ENCODE results near the gene CD200R1. TPM values are rescaled to one million over a fixed set of nuclear protein-coding genes. Genes with fewer than 3 reads are reported as not detected.

Gene CD200R1
- total and polyA plus RNA-seq, 9 of the 15 experiments (the other 6 are each of a cell fraction or from before 2014, with no cell fraction given), result 0.04 to 0.23 (median 0.09) TPM; not detected in 5

- Histone ChIP-seq H3K79me2 (ENCODE audit: control insufficient read depth, insufficient read depth, low read length) (peaks cover 37% of the 10 kb centered on the region), H3K9me1 (ENCODE audit: control insufficient read depth, insufficient read depth, low read length) (no peaks in the 10 kb centered on the region), H3K27me3 (ENCODE audit: control insufficient read depth in 2 of 2, insufficient read depth in 2 of 2, low read length in 2 of 2) (no peaks in the 10 kb centered on the region), H3K9me3 (replicated peaks; ENCODE audit: control insufficient read depth, insufficient read depth, low read depth, low read length) (no peaks in the 10 kb centered on the region), H4K20me1 (replicated peaks; ENCODE audit: control insufficient read depth, insufficient read depth, low read length) (no peaks in the 10 kb centered on the region), H3K9ac (ENCODE audit: insufficient read depth in 1 of 2, low read depth in 2 of 2, low read length in 2 of 2) (no peak overlapping the region), H2AFZ (ENCODE audit: low read depth, low read length) (no peak overlapping the region), H3K4me3 (no peak overlapping the region), H3K4me2 (ENCODE audit: insufficient read depth, low read length) (no peak overlapping the region), H3K36me3 (ENCODE audit: control insufficient read depth, insufficient read depth, low read length) (peaks cover 46% of the 10 kb centered on the region), H3K4me1 (replicated peaks in 1 of 2; ENCODE audit: control insufficient read depth in 2 of 2, insufficient read depth in 2 of 2, low read length in 2 of 2) (no peaks in the 10 kb centered on the region), H3K27ac (ENCODE audit: extremely low read depth, low read depth, low read length) (no peak overlapping the region)
- no peak for FAIRE-seq
- BruUV-seq (replicated peaks), result no TSS peak
- ChIA-PET CTCF (ENCODE audit: low intra/inter-chr PET ratio) (no interaction called here), POLR2A (no interaction called here)
- DNase-seq (ENCODE audit: extremely low read depth in 1 of 4, low spot score in 3 of 4), result no peak
- ATAC-seq, result no peak
- 94% methylated on average over 4 of the region's 4 CpGs for WGBS (ENCODE audit: insufficient coverage, low coverage, missing lambda C conversion rate)
- intact Hi-C loops (cut with micrococcal nuclease), result no loop called here
- no peak for TF ChIP-seq CEBPG (CRISPR knock-in tag; IDR thresholded peaks at IDR 0.05)
- peak in 1 of 2 experiments; percentile 53; a peak in 2 of 4 replicates for TF ChIP-seq CEBPG (tag; conservative IDR thresholded peaks at IDR 0.05 in 1 of 2, IDR thresholded peaks at IDR 0.05 in 1 of 2)
- TF ChIP-seq CEBPB (tag; IDR thresholded peaks at IDR 0.05), result peak; percentile 37
- TF ChIP-seq KHSRP (IDR thresholded peaks at IDR 0.05), result no peak
- no peak for TF ChIP-seq BRCA1 (IDR thresholded peaks at IDR 0.05)
- no peak for TF ChIP-seq BRCA1 (CRISPR knock-in tag; IDR thresholded peaks at IDR 0.05)
- TF ChIP-seq, protein P1, sequence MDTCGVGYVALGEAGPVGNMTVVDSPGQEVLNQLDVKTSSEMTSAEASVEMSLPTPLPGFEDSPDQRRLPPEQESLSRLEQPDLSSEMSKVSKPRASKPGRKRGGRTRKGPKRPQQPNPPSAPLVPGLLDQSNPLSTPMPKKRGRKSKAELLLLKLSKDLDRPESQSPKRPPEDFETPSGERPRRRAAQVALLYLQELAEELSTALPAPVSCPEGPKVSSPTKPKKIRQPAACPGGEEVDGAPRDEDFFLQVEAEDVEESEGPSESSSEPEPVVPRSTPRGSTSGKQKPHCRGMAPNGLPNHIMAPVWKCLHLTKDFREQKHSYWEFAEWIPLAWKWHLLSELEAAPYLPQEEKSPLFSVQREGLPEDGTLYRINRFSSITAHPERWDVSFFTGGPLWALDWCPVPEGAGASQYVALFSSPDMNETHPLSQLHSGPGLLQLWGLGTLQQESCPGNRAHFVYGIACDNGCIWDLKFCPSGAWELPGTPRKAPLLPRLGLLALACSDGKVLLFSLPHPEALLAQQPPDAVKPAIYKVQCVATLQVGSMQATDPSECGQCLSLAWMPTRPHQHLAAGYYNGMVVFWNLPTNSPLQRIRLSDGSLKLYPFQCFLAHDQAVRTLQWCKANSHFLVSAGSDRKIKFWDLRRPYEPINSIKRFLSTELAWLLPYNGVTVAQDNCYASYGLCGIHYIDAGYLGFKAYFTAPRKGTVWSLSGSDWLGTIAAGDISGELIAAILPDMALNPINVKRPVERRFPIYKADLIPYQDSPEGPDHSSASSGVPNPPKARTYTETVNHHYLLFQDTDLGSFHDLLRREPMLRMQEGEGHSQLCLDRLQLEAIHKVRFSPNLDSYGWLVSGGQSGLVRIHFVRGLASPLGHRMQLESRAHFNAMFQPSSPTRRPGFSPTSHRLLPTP (IDR thresholded peaks at IDR 0.05; ENCODE audit: borderline replicate concordance, extremely low read depth, insufficient read length), result no peak
- TF ChIP-seq ZNF23 (CRISPR knock-in tag; IDR thresholded peaks at IDR 0.05), result no peak
- in situ Hi-C loops (cut with MboI), result no loop called here
Measured at GRCh38 chr3:112995800-112996199, 20.9 kb upstream of the CD200R1 start.

Measured in K562 (cell line).